HG02970 (cell line): ENCODE results near the gene TICRR.

ENCODE experiments used
- ATAC-seq: cut with Tn5 transposase; IDR thresholded peaks from one replicate; pipeline ENCODE4 v1.9.1; 2021; ENCODE audit warnings: mild to moderate bottlenecking, moderate library complexity, moderate number of reproducible peaks; ENCODE audit not compliant: unreplicated experiment, low FRiP score

Gene TICRR

DNA sequence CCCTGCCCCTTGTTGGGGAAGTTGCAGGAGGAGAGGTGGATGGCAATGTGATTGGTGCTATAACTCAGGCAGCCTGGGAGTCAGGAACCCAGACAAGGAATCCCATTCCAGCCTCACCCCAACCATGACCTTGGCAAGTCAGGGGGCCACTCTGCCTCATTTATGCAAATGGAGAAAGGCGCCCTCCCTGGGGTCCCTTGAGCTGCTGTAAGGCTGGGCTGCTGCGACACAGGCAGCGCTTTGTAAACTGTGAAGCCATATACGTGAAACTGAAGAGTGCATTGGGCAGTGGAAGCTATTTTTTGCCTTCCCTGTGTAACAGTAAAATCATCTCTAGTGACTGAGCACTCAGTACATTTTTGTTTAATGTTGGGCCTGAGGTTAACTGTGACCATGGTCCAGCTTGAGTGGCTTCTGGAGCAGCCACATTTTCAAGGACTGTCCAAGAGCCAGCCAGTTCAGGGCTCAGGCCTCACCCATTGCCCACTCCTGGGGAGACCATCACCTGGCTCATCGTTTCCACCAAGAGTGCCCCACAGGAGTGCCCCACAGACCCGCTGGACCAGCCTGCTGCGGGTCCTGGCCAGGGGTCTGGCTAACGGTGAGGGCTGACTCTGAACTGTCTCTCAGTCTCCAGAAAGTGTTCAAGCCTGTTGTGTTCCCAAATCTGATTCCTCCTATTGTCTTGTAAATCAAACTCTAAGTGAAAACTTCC, 52.1 kb downstream of the TICRR start:
- ATAC-seq, result no peak

DNA sequence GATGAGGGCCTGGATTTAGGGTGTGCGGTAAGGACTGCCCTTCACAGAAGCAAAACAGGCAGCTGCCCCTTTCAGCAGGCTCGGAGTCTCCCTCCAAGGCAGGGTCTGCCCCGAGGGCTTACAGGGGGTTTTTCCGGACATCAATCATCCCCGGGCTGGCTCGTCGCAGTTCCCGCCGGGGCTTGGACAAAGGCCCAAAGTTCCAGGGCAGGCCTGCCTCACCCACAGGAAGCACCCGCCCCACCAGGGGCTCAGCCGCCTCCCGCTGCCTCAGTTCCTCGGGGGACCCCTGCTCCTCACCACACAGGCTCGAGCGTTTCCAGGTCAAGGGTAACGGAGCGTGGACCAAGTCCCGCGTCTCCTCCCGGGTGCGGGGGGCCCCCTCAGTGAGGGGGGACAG, 53.0 kb downstream of the TICRR start:
- no peak for ATAC-seq

DNA sequence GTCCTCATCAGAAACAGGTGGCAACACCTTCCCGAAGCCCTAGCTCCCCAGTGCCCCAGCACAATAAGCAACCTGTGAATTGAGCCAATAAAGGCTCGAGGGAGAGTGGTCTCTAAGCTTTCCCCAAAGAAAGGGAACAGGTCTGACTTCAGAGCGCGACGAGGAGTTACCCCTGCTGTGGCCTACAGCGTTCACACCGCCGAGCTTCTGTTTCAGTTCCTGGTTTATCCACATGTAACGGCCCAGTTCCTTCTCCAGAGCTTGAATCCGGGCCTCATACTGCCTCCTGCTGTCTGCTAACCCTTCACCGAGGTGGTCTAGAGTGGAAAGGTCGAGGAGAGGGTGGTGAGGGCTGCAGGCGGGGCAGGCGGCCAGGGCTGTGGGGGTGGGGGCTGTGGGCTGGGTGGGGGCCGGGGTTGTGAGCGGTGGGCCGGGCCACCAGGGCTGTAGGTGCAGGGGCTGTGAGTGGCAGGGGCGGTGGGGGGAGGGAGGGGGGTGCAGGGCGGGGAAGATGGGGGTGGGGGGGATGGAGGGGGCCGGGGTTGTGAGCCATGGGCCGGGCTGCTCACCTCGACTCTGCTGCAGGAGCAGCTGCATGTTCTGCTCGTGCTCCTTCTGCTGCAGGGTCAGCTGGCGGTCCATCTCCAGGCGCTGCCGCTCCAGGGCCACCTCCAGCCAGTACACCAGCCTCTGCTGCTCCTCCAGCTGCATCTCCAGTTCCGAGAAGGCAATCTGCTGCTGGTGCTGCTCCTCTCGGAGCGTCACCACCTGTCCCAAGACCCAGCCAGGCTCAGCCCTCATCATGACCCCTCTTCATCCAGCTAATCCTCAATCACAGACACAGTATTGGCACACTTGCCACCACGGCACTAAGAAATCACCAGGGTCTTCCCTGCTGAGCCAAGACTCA, 53.8 kb downstream of the TICRR start:
- no peak for ATAC-seq

DNA sequence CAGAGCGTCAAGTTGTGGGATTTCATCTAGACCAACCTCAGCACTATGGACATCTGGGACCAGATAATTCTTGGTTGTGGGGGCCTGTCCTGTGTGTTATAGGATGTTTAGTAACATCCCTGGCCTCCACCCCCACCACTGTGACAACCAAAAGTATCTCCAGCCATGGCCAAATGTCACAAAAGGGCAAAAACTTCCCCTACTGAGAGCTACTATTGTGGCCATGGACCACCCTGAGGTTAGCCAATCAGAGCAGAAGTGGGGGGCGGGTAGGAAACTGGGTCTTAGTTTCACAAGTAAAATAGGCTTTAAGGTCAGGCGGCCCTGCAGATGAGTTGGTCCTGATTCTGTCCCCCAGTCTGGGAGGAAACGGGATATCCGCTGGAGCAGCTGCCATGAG, 54.6 kb downstream of the TICRR start:
- ATAC-seq, result no peak

DNA sequence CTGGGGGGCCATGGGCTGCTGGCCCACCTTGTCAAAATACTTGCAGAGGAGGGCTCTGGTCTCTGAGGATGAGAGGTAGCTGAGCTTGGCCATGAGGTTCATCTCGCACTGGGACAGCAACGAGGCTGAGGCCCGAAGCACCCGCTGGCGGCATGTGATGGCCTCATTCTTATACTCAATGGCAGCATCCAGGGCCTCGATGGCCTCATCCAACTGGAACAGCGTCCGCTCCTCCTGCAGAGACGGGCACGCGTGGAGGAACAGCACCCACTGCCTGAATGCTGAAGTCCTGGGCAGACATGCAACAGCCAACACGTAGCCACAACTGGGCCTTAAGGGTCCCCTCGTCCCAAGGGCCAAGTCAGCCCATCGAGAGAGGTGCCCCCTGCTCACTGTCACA, 55.0 kb downstream of the TICRR start:
- ATAC-seq, result no peak

DNA sequence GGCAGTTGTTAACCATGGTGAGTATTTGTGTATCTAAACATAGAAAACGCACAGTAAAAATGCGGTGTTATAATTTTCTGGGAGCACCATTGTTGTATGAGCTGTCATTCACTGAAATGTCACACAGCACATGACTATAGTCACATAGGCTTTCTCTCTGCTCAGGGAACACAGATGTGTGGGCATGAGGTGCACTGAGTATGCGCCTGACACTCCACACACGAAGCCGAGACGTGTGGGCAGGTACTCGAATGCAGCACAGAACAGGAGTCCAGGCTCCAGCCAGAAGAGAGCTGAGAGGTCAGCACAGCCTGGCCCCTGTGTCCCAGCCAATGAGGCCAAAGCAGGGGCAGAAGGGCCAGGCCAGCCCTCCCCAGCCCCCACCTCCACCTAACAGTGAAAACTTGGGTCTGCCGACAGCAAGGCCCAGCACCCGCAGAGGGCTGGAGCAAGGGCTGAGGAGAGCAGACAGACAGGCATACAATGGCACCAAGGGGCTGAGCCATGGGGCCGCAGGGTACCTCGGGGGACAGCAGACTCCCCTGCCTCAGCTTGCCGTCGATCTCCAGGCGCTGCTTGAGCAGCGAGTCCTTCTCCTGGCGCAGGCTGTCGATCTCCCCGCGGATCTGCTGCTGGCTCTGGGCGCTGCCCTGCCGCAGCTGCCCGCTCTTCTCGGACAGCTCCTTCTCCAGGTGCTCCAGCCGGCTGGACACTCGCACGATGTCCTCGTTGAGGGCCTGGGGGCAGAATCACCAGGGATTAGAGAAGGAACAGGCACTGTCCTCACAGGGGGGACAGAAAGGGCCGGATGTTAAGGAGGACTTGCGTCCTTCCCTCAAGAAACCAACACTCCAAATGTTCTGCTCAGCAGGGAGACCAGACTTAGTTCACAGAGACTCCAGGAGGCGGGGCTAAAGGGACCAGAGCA, 56.0 kb downstream of the TICRR start:
- no peak for ATAC-seq

DNA sequence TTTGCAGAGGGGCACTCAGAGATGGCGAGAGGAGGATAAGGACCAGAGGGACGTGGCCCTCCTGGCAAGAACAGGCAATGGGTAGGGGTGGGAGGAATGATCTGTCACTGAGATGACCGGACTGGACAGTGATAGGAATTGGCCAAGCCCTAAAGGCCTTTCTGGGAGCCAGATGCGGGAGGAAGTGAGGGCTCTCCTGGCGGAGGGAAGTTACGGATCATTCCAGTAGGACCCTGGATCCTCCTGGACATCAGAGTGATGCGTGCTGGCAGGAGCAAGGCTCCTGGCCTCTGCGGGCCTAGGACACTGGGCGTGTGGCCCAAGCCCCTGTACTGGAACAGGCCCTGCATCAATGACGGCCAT, 56.6 kb downstream of the TICRR start:
- ATAC-seq, result no peak

DNA sequence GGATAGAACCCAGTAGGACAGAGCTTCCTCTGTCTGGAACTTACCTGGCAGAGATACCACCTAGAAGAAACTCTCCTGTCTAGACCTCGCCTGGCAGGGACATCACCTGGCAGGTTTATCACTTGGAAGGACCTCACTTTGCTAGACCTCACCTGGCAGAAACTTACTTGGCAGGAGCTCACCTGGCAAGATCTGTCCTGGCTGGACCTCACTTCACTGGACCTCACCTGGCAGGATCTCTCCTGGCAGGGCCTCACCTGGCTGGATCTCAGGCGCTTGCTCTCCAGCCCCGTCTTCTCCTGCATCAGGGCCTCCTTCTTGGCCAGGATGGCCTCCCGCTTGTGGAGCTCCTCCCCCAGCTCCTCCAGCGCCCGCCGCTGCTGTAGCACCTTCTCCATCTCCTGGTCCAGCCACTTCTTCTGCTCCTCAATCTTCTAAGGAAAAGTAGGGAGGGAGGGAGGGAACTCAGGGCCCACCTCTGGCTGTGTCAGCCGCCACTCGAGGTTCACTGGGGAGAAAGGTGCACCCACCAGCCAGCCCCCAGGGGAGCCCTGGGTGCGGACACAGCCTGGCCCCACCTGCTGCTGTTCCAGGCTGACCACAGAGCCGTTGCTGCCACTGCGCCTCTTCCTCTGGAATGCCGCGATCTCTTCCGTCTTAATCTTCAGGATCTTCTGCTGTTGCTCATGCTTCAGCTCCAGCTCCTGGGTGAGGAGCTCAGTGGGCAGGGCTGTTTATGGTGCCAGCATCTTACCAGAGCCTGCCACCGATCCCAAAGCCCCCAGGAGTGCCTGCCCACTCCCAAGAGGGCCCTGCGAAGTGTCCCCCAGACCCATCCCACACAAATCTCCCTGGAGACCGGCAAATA, 57.5 kb downstream of the TICRR start:
- ATAC-seq, result no peak

DNA sequence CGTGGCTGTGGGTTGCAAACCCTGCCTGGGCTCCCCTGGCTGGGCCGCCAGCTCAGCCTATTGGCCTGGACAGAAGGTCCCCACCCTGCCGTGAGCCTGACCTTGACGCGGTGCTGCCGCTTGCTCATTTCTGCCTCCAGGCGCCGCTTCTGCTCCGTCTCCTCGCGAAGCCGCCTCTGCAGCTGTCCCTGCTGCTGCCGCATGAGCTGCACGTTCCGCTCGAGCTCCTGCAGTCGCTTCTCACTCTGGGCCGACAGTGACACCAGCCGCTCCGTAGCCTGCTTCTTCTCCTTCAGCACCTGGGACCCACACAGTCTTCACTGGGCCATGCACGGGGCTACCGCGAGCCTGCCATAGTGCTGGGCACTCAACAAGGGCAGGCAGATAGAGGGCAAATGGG, 58.3 kb downstream of the TICRR start:
- no peak for ATAC-seq

DNA sequence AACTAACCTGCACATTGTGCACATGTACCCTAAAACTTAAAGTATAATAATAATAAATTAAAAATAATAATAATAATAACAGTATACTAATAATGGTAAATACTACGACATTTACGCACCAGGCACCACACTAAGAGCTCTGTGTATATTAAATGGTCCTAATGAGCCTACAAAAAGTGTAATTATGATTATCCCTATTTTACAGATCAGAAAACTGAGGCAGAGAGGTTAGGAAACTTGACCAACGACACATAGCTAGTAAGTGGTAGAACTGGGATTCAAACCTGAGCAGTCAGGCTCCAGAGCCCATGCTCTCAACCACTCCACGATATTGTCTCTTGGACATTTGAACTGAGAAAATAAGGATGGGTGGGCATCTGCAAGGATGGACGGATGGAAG, 65.0 kb downstream of the TICRR start:
- ATAC-seq, result no peak

DNA sequence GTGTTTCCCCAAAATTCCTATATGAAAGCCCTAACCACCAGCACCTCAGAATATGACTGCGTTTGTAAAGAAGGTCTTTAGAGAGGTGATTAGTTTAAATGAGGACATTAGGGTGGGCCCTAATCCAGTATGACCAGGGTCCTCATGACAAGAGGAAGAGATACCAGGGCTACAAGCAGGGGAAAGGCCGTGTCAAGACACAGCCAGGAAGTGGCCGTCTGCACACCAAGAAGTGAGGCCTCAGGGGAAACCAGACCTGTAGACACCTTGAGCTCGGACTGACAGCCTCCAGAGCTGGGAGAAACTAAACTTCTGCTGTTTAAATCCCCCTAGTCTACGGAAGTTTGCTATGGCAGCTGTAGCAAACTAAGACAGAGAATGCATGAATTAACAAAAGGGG, 65.8 kb downstream of the TICRR start:
- ATAC-seq, result no peak

DNA sequence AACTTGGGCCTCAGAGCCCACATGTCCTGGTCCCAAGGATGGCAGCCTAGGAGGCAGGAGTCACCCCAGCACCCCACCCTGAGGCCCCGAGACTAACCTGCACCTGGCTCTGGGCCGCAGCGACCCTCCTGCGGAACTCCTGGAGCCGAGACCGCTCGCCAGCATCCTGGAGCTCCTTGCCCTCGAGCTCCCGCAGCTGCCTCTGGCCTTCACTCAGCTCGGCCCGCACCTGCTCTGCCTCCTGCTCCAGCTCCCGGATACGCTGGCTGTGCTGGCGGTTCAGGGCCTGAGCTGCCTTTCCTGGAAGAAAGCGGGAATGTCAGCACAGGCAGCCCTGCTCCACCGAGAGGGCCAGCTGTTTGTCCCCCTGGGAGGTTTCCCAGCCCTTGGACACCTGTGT, 66.8 kb downstream of the TICRR start:
- ATAC-seq, result no peak

DNA sequence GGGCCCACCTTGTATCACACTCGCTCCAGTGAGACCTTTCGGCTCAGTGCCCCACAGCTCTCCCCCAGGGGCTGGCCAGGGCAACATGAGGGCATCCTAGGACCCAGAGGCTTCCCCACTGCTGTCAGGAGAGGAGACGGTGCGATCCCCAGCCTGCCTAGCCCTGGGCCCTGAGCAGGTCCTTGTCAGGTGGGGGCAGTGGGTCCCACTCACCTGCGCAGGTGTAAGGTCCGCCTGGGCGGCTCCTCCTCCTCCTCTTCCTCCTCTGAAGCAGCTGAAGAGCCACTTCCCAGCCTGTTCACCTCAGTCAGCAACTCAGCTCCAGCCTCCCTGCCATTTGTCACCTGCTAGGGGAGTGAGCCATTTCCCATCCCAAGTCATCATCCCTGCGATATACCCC, 70.4 kb downstream of the TICRR start:
- no peak for ATAC-seq

DNA sequence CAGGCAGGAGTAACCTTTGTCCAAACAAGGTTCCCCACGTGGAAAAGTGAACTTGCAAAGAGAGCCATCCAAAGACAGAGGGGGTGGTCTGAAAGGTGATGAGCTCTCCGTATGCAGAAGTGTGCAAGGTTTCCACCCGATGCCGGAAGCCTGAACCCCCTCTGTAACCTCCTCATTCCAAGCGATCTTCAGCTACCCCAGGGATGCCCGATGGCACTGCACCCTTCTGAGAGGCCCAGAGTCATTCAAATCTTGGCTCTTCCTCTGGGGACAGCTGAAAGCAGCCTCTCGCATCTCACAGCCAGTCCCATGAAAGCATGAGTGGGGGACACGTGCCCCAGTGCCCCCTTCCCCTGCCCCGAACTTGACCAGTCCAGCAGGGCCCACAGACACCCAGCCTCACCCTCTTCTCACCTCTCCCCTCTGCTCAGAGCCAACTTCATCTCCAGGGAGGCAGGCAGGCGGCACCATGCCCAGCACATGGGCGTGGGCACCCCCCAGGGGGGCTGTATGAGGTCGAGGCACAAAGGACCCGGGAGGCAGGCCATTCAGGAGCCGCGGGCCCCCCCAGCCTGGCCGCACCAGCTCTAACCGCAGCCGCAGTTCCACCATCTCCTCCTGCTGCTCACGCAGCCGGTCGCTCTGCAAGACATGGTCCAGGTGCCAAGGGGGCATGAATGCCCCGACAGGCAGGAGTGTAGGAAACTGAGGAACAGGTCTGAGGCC, 71.3 kb downstream of the TICRR start:
- ATAC-seq, result no peak

DNA sequence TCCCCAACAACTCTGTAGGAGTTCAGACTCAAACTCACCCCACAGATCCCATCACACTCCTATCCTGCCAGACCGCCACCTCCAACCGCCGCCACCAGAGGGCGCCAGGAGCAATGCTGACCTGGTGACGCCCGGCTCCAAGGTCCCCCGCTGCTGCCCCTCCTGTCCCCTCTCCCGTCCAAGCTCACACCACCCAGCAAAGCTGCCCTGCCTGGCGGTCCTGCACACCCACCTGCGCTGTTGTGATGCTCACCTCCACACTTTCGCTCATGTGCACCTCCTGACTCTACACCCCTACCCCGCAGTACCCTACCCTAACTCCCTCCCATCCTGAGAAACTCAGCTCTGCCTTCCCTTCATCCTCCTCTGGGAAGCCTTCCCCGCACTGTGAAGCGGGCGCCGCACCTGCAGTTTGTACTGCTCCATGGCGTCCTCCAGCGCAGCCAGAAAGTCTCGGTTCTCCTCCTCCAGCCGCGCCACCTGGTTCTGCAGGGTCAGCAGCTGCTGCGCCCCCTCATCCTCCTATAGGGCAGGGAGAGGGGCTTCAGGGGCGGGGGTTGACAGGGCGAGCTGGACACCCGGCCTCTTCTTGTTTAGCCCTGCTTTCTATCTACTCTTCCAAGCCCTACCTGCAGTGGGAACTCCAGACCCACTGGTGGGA, 72.1 kb downstream of the TICRR start:
- ATAC-seq, result no peak

DNA sequence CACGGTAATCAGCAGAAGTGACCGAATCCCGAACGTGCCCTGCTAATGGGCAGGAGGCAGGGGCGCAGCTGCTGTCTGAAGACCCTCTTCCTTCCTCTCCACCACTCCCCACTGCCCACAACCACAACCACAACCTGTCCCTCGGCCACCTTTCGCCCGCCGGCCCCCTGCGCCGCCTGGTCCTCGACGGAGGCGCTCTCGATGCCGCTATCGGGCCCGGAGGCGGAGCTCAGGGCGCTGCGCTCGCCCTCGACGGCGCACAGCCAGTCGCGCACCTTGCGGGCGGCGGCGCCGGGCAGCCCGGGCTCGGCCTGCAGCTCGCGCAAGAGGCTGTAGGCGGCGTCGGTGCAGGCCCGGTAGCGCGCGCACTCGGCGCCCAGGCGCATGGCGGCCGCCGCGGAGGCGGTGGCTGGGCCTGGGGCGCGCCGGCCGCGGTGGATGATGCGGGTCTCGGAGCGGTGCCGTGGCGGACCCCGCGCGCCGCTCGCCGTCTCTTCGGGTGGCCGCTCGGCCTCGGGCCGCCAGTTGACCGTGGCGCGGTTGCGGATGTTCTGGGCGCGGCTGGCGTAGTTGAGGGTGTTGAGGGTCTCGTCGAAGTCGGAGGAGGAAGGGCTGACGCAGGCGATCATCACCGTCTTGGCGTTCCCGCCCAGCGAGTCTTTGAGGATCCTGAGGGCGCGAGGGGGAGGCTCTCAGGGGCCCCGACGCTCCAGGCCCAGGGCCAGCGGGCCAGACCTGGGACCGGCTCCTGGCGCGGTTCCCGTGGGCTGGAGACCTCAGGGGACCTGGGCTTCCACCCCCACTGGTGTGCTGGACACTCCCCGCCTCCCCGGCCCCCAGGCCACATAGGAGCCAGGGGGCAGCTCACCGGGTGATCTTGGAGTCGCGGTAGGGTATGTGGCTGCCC, 73.1 kb downstream of the TICRR start:
- no peak for ATAC-seq

DNA sequence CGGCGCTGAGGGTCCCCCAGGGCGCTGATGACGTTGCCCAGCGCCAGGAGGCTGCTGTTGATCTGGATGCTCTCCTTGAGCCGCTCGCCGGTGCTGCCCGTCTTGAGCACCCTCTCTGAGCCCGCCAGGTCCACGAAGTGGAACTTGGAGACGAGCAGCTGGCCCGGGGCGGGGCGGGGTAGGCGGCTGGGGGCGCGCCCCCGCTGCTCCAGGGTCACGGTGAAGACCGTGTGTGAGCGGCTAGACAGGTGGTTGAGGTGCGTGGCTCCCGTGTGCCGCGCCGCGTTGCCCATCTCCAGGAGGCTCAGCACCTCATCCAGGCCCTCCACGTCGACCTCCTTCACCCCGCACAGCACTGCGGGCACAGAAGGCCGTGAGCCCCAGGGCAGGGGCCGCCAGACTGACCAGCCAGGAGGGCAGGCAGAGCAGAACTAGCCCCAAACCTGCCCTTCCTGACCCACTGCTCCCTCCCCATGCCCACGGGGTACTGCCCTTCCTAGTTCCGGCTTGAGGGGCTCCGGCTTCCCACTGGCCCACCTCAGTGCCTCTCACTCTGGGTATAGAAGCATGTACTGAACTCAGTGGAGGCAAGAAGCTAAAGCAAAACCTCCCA, 73.8 kb downstream of the TICRR start:
- no peak for ATAC-seq
